ENCODE data around the gene UBASH3A.

DNA sequence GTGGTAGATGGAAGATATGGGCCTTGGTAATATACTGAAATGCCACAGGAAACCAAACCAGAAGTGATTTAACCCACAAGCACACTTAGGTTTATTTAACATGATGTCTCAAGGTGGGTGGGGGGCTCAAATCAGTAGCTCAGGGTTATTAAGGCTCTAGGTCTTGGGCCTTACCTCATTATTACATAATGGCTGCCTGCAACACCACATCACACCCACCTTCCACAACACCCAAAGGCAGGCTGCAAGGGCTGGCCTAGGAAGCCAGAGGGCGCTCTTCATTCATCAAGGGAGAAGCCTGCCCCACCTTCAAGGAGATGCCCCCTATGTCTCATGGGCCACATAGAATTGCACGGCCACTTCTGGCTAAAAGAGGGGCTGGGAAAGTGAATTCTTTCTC lies 43.4 kb upstream of the UBASH3A start:
- TF ChIP-seq, protein P1, sequence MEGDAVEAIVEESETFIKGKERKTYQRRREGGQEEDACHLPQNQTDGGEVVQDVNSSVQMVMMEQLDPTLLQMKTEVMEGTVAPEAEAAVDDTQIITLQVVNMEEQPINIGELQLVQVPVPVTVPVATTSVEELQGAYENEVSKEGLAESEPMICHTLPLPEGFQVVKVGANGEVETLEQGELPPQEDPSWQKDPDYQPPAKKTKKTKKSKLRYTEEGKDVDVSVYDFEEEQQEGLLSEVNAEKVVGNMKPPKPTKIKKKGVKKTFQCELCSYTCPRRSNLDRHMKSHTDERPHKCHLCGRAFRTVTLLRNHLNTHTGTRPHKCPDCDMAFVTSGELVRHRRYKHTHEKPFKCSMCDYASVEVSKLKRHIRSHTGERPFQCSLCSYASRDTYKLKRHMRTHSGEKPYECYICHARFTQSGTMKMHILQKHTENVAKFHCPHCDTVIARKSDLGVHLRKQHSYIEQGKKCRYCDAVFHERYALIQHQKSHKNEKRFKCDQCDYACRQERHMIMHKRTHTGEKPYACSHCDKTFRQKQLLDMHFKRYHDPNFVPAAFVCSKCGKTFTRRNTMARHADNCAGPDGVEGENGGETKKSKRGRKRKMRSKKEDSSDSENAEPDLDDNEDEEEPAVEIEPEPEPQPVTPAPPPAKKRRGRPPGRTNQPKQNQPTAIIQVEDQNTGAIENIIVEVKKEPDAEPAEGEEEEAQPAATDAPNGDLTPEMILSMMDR (IDR thresholded peaks at IDR 0.05), result no peak
- TF ChIP-seq POLR2A (IDR thresholded peaks at IDR 0.05), result no peak
